Medulla oblongata (tissue), 1 donor: ENCODE results near the gene PTPRN2.
A peak's percentile ranks its signal among the peaks of the same experiment; 100 is the strongest.
"Not testable (repeated sequence)": the region's sequence is repeated elsewhere in the genome, so short reads cannot be mapped to it uniquely, and the experiment has no call there.

ENCODE experiments used
- DNase-seq: peaks from one replicate; pipeline ENCODE4 v3.0.0-alpha.2; 2015; ENCODE audit errors: extremely low spot score

PTPRN2 gene

DNA sequence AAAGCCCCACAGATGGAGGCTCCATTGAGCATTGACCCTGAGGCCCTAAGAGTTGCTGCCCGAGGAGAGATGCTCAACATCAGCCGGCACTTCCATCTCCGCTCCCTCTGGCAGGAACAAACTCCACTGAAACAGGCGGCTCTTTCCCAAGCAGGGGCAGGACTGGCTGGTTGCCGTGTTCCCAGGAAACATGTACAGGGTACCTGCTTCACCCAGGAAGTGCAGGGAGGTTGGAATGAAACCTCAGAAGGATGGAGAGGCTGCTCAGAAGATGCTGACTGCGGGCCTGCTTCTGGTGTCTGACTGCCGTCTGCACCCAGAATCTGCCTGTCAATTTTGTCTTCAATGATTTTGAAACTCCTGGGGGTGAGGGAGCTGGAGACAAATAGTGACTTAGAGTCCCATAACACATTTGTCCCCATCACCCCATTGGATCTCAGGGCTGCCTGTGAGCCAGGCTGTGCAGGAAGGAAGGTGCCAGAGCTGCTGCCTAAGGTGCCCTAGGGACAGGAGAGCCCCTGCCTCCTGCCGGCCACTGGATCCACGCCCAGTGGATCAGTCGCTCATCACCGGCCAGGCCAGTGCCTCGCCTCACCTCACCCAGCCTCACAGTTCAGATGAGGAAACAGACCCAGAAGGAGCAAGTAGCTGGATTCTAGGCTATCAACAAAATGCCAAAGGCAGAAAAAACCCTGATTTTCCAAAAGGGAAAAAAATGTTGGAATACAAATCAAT is 237.3 kb downstream of the PTPRN2 start:
- DNase-seq, result no peak

DNA sequence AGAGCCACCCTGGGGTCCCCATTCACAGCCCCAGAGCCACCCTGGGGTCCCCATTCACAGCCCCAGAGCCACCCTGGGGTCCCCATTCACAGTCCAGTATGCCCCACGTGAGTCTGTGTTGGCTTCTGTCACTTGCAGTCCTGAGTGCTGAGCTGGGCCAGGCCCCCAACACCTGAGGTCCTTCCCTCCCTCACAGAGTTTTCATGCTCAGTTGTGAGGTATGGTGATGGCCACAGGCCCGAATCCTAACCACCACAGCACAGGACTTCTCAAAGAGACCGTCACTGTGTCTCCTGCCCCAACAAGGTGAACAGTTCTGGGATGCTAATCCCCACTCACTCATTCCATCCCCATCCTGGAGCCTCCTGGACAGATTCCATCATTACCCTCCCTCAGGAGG is 239.2 kb downstream of the PTPRN2 start:
- DNase-seq, result no peak

DNA sequence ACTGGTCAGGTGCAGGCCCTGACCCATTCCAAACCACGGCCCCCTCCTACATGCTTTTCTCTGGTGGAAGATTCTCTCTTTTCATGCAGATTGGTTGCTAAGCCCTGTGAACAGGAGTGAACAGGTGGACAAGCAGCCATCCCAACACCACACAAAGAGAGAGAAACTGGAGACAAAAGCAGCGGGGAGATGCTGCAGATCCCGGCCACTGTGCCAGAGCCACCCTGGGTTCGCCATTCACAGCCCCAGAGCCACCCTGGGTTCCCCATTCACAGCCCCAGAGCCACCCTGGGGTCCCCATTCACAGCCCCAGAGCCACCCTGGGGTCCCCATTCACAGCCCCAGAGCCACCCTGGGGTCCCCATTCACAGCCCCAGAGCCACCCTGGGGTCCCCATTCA is 239.6 kb downstream of the PTPRN2 start:
- DNase-seq, result not testable (repeated sequence)

DNA sequence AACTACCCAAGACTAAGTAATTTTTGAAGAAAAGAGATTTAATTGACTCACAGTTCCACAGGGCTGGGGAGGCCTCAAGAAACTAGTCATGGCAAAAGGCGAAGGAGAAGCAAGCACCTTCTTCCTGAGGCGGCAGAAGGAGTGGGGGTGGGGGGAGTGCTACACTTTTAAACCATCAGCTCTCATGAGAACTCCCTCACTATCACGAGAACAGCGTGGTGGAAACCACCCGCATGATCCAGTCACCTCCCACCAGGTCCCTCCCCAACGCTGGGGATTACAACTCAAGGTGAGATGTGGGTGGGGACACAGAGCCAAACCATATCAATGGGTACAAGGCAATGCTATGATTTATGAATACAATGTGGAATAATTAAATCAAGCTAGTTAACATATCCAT is 241.9 kb downstream of the PTPRN2 start:
- DNase-seq, result no peak

DNA sequence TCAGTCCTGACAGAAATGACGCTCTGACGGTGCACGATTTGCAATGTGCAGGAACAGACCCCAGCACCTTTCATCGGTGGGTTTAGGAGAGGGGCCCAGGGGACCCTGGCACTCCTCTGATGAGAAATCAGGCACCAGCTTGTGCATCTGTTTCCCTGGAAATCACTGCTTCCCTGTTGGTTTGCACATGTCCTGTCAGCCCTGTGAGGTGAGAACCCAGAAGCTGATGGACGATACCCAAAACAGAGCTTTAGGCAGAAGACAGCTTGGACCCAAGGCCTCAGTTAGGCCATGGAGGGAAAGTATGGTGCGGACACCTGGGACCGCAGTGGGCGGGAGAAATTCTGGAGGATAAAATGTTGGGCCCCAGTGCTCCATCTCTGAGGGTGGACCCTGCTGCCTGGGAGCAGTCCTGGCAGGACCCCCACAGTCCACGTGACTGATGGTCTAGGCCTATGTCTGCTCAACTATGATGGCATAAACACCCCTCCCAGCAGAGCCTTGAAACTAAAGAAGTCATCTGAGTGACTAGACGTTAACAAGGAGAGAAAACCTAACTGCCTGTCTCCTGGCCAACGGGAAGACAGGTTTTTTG is 242.8 kb downstream of the PTPRN2 start:
- DNase-seq, result no peak

DNA sequence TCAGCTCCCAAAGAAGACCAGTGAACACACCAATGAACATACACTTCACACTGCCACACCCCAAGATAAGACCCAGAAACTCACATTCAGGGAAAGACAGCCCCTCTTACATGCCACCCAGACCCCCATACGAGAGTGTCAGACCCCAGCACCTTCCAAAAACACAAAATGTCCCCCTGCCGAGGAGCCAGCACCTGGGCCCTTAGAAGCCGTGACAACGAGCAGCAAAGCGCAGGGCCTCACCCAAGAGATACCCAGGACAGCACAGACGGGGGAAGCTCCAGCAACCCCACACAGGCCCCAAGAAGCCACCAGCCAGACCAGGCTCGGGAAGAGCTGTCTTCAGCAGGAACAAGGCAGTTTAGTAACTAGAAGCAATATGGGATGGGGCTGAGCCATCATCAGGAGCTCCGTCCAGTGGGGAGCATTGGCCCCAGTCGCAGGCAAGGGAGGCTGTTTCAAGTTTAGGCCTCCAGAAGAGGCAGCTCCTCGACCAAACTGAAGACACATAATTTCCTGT is 243.6 kb downstream of the PTPRN2 start:
- no peak for DNase-seq

DNA sequence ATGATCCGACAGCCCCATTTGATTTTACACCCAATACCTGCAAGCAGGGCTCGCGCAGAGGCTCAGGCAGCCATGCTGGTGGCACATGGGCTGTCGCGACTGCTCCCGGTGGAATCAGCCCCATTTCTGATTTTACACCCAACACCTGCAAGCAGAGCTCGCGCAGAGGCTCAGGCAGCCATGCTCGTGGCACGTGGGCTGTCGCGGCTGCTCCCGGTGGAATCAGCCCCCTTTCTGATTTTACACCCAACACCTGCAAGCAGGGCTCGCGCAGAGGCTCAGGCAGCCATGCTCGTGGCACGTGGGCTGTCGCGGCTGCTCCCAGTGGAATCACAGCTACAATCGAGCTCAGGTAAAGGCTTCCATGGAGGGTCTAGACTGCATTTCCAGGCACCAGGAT is 244.1 kb downstream of the PTPRN2 start:
- no peak for DNase-seq

DNA sequence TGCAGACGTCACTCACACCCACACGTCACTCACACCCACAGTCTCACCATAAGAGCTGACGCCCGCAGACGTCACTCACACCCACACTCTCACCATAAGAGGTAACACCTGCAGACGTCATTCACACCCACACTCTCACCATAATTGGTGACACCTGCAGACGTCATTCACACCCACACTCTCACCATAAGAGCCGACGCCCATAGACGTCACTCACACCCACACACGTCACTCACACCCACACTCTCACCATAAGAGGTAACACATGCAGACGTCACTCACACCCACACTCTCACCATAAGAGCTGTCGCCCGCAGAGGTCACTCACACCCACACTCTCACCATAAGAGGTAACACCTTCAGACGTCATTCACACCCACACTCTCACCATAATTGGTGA is 246.5 kb downstream of the PTPRN2 start:
- DNase-seq, result not testable (repeated sequence)

DNA sequence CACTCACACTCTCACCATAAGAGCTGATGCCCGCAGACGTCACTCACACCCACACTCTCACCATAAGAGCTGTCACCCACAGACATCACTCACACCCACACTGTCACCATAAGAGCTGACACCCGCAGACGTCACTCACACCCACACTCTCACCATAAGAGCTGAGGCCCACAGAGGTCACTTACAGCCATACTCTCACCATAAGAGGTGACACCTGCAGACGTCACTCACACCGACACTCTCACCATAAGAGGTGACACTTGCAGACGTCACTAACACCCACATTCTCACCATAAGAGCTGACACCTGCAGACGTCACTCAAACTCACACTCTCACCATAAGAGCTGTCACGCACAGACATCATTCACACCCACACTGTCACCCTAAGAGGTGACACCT is 250.7 kb downstream of the PTPRN2 start:
- not testable (repeated sequence) for DNase-seq

DNA sequence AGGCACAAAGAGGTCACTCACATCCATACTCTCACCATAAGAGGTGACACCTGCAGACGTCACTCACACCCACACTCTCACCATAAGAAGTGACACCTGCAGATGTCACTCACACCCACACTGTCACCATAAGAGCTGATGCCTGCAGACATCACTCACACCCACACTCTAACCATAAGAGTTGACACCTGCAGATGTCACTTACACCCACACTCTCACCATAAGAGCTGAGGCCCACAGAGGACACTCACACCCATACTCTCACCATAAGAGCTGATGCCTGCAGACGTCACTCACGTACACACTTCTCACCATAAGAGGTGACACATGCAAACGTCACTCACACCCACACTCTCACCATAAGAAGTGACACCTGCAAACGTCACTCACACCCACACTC is 255.1 kb downstream of the PTPRN2 start:
- not testable (repeated sequence) for DNase-seq

DNA sequence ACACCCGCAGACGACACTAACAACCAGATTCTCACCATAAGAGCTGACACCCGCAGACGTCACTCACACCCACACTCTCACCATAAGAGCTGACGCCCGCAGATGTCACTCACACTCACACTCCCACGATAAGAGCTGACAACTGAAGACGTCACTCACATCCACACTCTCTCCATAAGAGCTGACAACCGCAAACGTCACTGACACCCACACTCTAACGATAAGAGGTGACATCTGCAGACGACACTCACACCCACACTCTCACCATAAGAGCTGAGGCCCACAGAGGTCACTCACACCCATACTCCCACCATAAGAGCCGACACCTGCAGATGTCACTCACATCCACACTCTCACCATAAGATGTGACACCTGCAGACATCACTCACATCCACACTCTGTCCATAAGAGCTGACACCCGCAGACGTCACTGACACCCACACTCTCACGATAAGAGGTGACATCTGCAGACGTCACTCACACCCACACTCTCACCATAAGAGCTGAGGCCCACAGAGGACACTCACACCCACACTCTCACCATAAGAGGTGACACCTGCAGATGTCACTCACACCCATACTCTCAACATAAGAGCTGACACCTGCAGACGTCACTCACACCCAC is 255.7 kb downstream of the PTPRN2 start:
- not testable (repeated sequence) for DNase-seq

DNA sequence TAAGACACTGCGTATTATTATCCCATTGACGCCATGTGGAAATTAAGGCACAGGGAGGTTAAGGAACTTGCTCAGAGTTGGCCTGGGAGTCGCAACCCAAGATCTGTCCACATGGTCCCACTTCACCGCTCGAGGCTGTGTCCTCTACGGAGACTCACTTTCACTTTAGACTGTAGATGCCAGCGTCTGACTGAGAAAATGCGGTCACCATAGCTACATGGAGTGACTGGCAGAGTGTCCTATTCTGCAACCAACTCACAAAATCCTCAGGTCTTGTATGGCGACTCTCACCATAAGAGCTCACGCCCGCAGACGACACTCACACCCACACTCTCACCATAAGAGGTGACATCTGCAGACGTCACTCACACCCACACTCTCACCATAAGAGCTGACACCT is 257.9 kb downstream of the PTPRN2 start:
- no peak for DNase-seq

DNA sequence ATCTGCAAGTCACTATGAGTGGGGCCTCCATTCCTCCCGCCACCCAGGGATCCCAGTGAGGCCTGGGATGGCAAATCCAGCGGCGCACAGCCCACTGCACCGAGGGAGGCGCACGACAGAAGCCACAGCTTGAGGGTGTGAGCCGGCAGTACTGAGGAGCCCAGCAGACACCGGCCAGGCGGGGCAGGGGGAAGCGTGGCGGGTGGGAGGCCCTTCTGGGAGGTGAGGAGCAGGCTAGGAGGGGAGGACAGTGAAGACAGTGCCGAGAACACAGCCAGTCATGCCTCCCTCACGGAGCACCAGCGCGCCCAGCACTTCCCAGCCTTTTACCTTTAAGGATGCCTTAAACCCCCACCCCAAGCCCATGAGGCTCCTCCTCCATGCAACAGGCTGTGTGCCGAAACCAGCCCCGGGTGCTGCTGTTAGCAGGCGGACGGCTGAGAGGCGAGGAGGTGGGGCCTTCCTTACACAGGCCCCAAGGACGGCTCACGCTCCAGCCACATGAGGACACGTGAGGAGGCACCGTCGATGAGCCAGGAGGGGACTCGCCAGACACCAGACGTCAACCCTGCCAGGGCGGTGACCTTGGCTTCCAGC is 258.5 kb downstream of the PTPRN2 start:
- DNase-seq, result no peak

DNA sequence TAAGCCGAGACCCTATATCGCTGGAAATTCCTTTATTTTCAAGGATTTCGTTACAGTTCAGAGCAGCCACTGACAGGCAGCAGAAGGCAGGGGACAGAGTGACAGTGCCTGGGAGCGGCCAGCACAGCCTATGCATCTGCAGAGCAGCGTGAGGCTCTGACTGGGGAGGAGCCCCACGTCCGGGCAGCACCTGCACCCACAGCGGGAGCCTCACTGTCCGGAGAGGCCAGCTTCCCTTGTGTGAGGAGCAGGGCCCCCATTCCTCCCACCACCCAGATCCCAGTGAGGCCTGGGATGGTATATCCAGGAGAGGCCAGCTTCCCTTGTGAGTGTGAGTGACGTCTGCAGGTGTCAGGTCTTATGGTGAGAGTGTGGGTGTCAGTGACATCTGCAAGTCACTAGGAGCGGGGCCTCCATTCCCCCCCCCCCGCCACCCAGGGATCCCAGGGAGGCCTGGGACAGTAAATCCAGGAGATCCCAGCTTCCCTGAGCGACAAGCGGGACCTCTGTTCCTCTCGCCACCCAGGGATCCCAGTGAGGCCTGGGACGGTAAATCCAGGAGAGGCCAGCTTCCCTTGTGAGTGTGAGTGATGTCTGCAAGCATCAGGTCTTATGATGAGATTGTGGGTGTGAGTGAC is 259.1 kb downstream of the PTPRN2 start:
- DNase-seq, result no peak

DNA sequence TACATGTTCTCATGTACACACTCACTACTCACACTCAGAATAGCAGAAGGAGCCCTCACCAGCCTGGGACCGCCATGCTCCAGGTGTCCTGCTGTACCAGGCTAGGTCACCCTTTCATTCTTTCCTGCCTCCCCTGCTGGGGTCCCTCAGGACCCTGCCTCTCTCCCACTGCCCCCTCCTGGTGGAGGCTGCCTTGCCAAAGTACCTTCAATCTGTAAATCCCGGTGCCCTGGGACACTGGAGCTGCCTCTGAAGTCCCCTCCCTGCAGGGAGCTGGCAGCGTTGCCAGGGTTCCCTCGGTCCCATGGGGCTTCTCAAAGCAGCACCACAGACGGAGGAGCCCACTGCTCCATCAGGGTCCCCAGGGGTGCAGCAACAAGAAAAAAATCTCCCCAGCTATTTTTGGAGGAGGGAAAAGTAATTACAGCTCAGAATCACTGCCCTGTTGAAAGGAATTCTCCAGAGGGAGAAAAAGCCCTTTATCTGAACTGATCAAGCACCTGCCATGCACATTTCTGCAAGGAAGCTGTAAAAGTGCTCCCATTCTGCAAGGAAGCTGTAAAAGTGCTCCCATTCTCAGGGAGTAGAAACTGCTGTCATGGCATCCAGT is 259.9 kb downstream of the PTPRN2 start:
- DNase-seq, result no peak

DNA sequence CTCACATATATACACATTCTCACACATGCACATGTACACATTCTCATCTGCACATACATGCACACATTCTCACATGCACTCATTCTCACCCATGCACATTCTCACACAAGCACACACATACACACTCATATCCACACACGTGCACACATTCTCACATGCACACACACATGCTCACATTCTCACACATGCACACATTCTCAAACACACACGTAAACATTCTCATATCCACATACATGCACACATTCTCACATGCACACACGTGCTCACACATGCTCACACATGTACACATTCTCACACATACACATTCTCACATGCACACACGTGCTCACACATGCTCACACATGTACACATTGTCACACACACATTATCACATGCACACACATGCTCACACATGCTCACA is 260.6 kb downstream of the PTPRN2 start:
- DNase-seq, result no peak

DNA sequence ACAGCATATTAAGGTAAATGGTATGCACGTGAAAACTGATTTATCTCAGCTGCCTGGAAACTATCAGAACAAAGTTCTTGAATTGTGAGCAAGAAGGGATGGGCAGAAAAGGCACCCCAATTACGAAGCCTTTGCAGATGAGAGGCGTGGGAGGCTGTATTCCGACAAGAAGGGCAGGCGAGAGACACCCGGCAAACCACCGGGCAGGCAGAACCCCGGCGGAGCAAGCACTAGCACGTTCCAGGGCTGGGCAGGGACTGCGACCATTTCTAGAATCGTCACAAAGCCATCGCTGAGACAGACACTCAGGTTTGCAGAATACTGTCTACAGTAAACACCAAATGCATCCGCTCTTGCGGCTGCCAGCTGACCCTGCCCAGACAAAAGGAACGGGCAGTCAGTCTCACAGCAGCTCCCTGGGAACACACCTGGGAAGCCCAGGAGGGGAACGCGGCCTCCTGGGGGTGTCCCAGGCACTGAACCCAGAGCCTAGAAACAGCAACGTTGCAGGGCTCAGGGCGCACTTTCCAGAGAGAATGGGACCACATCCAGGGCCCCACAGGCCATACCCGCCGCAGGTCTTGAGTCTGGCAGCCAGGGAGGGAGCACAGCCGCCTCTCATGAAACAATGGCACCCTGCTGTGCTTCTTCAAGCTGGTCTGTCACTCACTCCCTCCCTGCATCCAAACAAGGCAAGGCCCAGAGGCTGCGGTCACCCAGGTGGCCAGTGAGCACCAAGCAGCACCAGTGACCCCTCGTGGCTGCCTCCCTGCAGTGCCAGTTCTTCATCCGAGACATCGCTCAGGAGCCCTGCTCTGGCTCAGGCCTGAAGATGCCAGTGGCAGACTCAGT is 261.9 kb downstream of the PTPRN2 start:
- DNase-seq, result peak; percentile 46

DNA sequence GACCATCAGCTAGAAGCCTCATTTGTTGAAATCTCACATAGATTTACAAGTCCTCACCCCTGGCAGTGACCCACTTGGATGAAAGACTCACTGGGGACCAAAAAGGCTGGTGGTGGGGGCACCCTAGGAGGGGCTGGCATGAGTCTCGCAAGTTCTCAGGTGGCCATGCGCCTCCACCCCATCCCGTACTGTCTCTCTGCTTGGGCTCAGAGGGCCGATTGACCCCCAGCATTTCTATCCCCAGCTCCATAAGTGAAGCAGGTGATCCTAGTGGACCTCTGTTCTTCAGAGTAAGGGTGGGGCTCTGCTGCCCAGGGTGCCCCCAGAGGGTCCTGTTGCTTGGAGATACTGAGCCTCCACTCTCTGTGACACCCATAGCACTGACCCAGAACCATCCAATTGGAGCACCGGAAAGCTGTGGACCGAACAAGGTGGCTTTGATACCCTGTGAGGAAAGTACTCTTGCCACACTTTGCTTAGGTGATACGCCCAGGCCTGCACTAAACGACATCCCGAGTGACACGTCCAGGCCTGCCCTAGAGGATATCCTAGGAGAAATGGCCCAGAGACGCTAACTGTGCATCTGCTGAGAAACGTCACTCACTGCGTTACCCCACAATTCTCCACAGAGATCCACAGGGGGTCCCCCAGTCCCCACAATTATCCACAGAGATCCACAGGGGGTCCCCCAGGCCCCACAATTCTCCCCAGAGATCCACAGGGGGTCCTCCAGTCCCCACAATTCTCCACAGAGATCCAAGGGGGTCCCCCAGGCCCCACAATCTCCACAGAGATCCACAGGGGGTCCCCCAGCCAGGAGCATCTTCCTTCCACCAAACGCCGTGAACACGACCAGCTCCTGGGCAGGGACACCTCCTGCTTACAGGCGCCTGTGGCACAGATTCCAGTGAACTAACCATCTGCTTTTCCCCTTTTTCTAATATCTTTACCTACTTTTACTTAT is 262.9 kb downstream of the PTPRN2 start:
- DNase-seq, result no peak

DNA sequence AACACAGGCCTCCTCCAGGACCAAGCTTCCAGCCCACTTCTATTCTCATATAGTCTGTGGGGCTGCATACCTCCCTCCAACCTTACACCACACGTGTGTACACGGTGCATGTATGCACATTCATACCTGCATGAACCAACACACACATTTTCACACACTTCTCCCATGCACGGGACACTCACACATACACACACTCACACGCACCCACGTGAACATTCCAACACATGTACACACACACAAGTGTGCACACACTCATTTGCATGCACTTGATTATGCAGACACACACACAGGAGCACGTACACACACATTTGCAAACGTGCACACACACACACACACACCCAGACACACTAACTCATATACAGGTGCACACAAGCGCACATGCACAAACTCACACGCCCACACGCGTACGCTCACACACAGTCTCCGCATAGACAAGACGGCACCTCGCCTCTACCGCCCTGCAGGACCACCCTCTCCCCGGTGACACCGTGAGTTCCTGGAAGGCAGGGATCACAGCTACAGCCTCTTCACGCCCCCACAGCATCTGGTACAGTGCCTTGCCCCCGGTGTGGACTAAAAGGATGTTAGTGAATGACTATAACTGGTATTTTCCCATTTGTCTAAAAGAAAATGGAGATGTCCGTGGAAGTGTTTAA is 263.8 kb downstream of the PTPRN2 start:
- DNase-seq, result no peak
